GM12864 (cell line): ENCODE results near the gene SEPTIN8.

Experiments
- DNase-seq: peaks from one replicate; pipeline ENCODE4 v3.0.0-alpha.2; 2011; ENCODE audit warnings: low read depth
- H3K4me3 ChIP-seq: 2 replicates; pipeline ENCODE4 v1.5.1; 2011; ENCODE audit warnings: mild to moderate bottlenecking, low read depth, low read length, control low read depth
- TF ChIP-seq, protein P1 (sequence below): IDR thresholded peaks from 2 replicates; pipeline ENCODE4 v1.5.1; 2011; ENCODE audit warnings: low read depth, mild to moderate bottlenecking, moderate library complexity, low read length, control low read depth, inconsistent platforms; ENCODE audit errors: missing control alignments

SEPTIN8 gene

DNA sequence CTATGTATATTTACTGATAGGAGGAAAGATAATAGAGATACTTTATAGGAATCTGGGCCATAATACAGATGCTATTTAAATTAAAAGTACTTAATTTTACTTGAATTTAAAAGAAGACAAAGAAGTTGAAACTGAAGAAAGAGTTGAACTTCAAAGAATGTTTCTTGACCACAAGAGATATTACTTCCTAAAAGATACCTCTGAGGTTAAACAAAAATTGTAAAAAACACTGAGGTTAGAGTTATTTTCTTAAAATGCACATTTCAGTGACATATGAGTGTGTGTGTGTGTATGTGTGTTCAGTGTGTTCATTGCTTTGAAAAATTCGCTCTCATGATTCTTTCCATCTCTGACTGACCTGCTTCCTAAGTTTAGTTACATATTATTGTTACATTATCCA is 3.5 kb upstream of the SEPTIN8 start:
- no peak for DNase-seq
- H3K4me3 ChIP-seq: no peak overlapping the region
- TF ChIP-seq, protein P1, sequence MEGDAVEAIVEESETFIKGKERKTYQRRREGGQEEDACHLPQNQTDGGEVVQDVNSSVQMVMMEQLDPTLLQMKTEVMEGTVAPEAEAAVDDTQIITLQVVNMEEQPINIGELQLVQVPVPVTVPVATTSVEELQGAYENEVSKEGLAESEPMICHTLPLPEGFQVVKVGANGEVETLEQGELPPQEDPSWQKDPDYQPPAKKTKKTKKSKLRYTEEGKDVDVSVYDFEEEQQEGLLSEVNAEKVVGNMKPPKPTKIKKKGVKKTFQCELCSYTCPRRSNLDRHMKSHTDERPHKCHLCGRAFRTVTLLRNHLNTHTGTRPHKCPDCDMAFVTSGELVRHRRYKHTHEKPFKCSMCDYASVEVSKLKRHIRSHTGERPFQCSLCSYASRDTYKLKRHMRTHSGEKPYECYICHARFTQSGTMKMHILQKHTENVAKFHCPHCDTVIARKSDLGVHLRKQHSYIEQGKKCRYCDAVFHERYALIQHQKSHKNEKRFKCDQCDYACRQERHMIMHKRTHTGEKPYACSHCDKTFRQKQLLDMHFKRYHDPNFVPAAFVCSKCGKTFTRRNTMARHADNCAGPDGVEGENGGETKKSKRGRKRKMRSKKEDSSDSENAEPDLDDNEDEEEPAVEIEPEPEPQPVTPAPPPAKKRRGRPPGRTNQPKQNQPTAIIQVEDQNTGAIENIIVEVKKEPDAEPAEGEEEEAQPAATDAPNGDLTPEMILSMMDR: no peak

DNA sequence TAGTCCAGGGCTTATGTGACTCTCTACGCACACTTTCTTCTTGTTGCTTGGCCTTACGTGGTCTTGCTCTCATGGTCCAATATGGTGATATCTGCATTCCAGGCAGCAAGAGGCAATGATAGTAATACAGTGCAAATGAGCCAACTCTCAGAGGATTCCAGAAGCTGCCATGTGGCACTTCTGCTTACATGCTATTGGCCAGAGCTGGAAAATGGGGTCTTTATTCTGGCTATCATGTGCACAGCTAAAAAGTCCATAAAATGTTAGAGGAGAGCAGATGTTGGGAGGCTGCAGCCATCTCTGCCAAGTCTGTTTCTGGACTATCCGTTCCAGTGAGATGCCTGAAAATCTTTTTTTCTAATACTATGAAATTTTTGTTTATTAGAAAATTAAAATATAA is 2.9 kb upstream of the SEPTIN8 start:
- H3K4me3 ChIP-seq: no peak overlapping the region
- TF ChIP-seq, protein P1: no peak
- no peak for DNase-seq

DNA sequence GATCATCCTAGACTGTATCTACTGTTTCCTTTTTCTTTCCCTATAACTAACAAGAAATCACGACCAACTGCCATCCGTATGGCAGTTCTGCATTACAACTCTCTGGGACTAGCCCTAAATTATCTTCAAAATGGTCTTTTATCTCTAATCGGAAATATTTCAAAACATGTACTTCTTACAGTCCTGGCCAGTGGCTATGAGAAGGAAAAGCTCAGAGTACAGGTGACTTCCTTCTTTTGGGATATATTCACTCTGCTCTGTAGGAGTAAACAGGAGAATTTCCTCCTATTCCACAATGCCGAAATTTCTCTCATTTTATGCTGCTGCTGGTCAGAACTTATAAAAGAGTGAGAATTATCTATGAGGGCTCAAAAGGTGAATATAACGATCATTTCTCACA is 1.8 kb upstream of the SEPTIN8 start:
- TF ChIP-seq, protein P1: no peak
- H3K4me3 ChIP-seq: no peak overlapping the region
- DNase-seq: no peak

DNA sequence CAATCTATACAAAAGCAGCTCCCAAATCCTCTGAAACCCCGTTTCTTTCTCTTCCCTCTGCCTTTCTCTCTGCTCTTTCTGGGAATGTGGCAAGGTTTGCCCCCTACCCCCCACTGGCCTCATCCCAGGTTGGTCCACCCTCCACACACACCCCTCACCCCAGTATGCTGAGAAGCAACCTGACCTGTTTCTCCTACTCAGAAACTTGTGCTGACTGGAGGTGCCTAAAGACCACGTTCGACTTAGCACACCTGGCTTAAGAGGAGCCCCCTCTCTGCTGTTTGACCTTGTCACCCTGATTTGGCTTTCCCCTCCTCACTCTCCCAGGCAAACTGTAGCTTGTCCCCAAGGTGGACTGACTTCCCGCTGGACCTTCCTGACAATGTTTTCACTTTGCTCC is 1.1 kb upstream of the SEPTIN8 start:
- H3K4me3 ChIP-seq: peak overlapping the region; percentile 65; the same call in 1 of the 2 replicates
- TF ChIP-seq, protein P1: no peak
- no peak for DNase-seq

DNA sequence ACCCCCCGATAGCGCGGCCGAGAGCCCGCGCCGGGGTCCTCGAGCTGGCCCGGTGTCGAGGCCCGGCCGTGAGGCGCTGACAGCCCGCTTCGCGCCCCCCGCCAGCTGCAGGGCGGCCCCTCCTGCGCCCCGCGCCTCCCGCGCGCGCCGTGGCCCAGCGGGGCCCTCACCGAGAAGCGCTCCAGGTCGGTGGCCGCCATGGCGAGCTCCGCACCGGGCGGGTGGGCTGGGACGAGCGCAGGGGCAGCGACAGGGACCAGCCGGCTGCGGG is 166 bp downstream of the SEPTIN8 start:
- DNase-seq: no peak
- peak overlapping the region; percentile 65 for H3K4me3 ChIP-seq
- TF ChIP-seq, protein P1: no peak

DNA sequence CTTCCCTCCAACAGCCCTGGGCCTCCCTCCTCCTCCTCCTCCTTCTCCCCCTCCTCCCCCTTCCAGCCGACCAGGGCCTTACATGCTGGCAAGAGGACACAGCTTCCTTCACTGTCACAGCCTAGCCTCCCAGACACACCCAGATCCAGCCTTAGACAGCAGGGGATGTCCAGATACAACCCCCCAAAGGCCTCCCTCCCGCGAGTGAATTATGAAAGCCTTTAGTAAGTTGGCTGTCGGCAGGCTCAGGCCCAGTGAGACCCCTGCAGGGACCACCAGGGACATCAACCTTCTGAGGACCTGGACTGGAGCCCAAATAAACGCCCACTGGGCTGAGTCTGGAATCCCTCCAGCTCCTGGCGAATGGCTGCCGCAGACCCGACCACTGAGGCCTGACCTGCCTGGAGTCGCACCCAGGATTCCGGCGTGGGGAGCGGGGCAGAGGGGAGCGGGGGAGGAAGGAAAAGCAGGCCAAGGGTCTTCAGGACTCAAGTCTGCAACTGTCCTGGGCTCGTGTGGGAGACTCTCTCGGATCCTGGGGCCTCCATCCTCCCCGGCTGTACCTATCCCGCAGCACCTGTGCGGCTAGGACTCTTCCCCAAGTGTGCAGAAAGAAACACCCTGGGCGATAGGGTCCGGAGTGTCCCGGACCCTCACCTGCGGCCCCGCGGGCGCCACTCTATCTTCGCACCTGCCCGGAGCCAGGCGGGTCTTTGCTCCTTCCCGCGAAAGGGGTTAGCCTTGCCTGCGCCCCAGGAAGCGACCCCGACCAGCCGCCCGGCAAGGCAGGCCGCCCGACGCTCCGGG is 705 bp downstream of the SEPTIN8 start:
- peak overlapping the region; percentile 65 for H3K4me3 ChIP-seq
- DNase-seq: no peak
- TF ChIP-seq, protein P1: no peak

DNA sequence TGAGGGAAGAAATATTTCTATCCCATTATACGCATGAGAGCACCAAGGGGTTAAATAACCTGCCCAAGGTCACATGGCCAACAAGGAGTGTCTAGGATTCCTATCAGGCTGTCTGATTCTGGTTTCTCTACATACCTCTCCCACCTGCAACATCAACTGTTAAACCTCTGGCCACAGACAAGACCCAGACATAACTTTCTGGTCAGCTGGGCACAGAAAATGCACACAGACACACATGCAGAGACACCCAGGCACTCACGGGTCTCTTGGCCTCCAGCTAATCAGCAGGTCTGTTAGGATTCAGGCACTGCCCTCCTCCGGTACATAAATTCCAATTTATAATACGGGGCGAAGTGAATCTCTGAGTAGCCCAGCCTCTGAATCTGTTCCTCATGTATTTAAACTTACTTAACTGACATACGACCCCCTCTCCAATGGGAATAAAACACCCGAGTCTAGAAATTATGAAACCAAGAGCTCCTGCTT is 1.5 kb downstream of the SEPTIN8 start:
- TF ChIP-seq, protein P1: no peak
- no peak for DNase-seq
- H3K4me3 ChIP-seq: no peak overlapping the region
